Stimulated activated CD8-positive, alpha-beta memory T cell treated with anti-CD3 and anti-CD28 coated beads, Interleukin-2, amount 100 ng/mL, for 1 hour (primary cell): Measurements from ENCODE around the gene NUP50.

Experiments
- DNase-seq, 2 donors: peaks; one replicate each; pipeline ENCODE4 v3.0.0-alpha.2; 2020; ENCODE audit warnings: low read depth in 2 of 2

Gene NUP50

GRCh38 chr22:45210577-45210976, 46.9 kb downstream of the NUP50 start:
- DNase-seq = no peak

- DNase-seq = no peak
Measured at GRCh38 chr22:45210991-45211390, 47.3 kb downstream of the NUP50 start.

- no peak for DNase-seq
Measured at GRCh38 chr22:45211435-45211834, 47.7 kb downstream of the NUP50 start.

GRCh38 chr22:45211848-45212247, 48.1 kb downstream of the NUP50 start:
- no peak for DNase-seq

- no peak for DNase-seq
Measured at GRCh38 chr22:45212306-45212709, 48.6 kb downstream of the NUP50 start.

GRCh38 chr22:45212992-45213751, 49.4 kb downstream of the NUP50 start:
- DNase-seq = no peak

- DNase-seq = no peak
Measured at GRCh38 chr22:45216133-45217003, 52.6 kb downstream of the NUP50 start.

- DNase-seq = no peak
Measured at GRCh38 chr22:45217345-45217744, 53.6 kb downstream of the NUP50 start.

- DNase-seq = no peak
Measured at GRCh38 chr22:45217806-45218205, 54.1 kb downstream of the NUP50 start.

- no peak for DNase-seq
Measured at GRCh38 chr22:45218976-45219375, 55.3 kb downstream of the NUP50 start.

- no peak for DNase-seq
Measured at GRCh38 chr22:45221201-45221600, 57.5 kb downstream of the NUP50 start.

GRCh38 chr22:45223304-45224117, 59.8 kb downstream of the NUP50 start:
- DNase-seq = no peak

GRCh38 chr22:45224331-45224730, 60.6 kb downstream of the NUP50 start:
- no peak for DNase-seq

- no peak for DNase-seq
Measured at GRCh38 chr22:45224988-45225731, 61.4 kb downstream of the NUP50 start.

- no peak for DNase-seq
Measured at GRCh38 chr22:45225732-45226502, 62.2 kb downstream of the NUP50 start.

- no peak for DNase-seq
Measured at GRCh38 chr22:45226503-45227186, 62.9 kb downstream of the NUP50 start.

GRCh38 chr22:45227645-45228400, 64.1 kb downstream of the NUP50 start:
- no peak for DNase-seq

- DNase-seq = no peak
Measured at GRCh38 chr22:45228401-45228754, 64.7 kb downstream of the NUP50 start.

GRCh38 chr22:45229181-45229580, 65.5 kb downstream of the NUP50 start:
- DNase-seq = no peak
